HEK293 (cell line): ENCODE results near the gene ATP2B3.
A peak's percentile ranks its signal among the peaks of the same experiment; 100 is the strongest.

Source experiments
- BCL6B ChIP-seq: fragments of 450-650 bp; formaldehyde crosslinking; IDR thresholded peaks from 2 replicates; pipeline ENCODE4 v1.5.1; 2017; ENCODE audit warnings: missing biosample characterization, missing genetic modification characterization
- ELK4 ChIP-seq: IDR thresholded peaks from 2 replicates; pipeline ENCODE4 v1.6.1; 2011; ENCODE audit warnings: mild to moderate bottlenecking, low read depth, low read length, borderline replicate concordance
- GLI4 ChIP-seq: fragments of 450-650 bp; formaldehyde crosslinking; IDR thresholded peaks from 2 replicates; pipeline ENCODE4 v1.5.1; 2016; ENCODE audit warnings: missing biosample characterization, missing genetic modification characterization
- GLIS2 ChIP-seq: fragments of 450-650 bp; formaldehyde crosslinking; IDR thresholded peaks from 2 replicates; pipeline ENCODE4 v1.5.1; 2016; ENCODE audit warnings: missing biosample characterization, missing genetic modification characterization
- KLF17 ChIP-seq: fragments of 450-650 bp; formaldehyde crosslinking; IDR thresholded peaks from 2 replicates; pipeline ENCODE4 v1.5.1; 2016; ENCODE audit warnings: missing biosample characterization, missing genetic modification characterization
- RBAK ChIP-seq: fragments of 450-650 bp; formaldehyde crosslinking; IDR thresholded peaks from 2 replicates; pipeline ENCODE4 v1.5.1; 2016; ENCODE audit warnings: missing biosample characterization, missing genetic modification characterization
- REST ChIP-seq: fragments of 450-650 bp; formaldehyde crosslinking; IDR thresholded peaks from 2 replicates; pipeline ENCODE4 v1.5.1; 2016; ENCODE audit warnings: missing biosample characterization, missing genetic modification characterization
- SP2 ChIP-seq: fragments of 450-650 bp; formaldehyde crosslinking; IDR thresholded peaks from 2 replicates; pipeline ENCODE4 v1.5.1; 2016; ENCODE audit warnings: missing biosample characterization, missing genetic modification characterization
- TCF7L2 ChIP-seq: IDR thresholded peaks from 2 replicates; pipeline ENCODE4 v1.6.1; 2011; ENCODE audit warnings: low read depth, mild to moderate bottlenecking, inconsistent platforms, low read length, moderate library complexity, borderline replicate concordance
- ZBTB44 ChIP-seq: fragments of 450-650 bp; IDR thresholded peaks from 2 replicates; pipeline ENCODE4 v1.5.1; 2018; ENCODE audit warnings: missing biosample characterization, mild to moderate bottlenecking, missing genetic modification characterization
- ZNF114 ChIP-seq: fragments of 450-650 bp; formaldehyde crosslinking; IDR thresholded peaks from 2 replicates; pipeline ENCODE4 v1.5.0; 2017; ENCODE audit warnings: missing biosample characterization, missing genetic modification characterization
- ZNF2 ChIP-seq: fragments of 450-650 bp; formaldehyde crosslinking; IDR thresholded peaks from 2 replicates; pipeline ENCODE4 v1.5.1; 2016; ENCODE audit warnings: missing biosample characterization, missing genetic modification characterization
- ZNF23 ChIP-seq: fragments of 450-650 bp; formaldehyde crosslinking; IDR thresholded peaks from 2 replicates; pipeline ENCODE4 v1.5.1; 2016; ENCODE audit warnings: missing biosample characterization, missing genetic modification characterization, borderline replicate concordance
- ZNF248 ChIP-seq: fragments of 450-650 bp; formaldehyde crosslinking; IDR thresholded peaks from 2 replicates; pipeline ENCODE4 v1.5.1; 2017; ENCODE audit warnings: missing biosample characterization, missing genetic modification characterization
- ZNF350 ChIP-seq: fragments of 450-650 bp; formaldehyde crosslinking; IDR thresholded peaks from 2 replicates; pipeline ENCODE4 v1.5.0; 2017; ENCODE audit warnings: missing biosample characterization, mild to moderate bottlenecking, missing genetic modification characterization
- ZNF501 ChIP-seq: fragments of 450-650 bp; formaldehyde crosslinking; IDR thresholded peaks from 2 replicates; pipeline ENCODE4 v1.5.1; 2016; ENCODE audit warnings: missing biosample characterization, missing genetic modification characterization
- ZNF518A ChIP-seq: fragments of 450-650 bp; formaldehyde crosslinking; conservative IDR thresholded peaks from 2 replicates; pipeline ENCODE4 v1.5.1; 2016; ENCODE audit warnings: low read depth, missing biosample characterization, missing genetic modification characterization
- ZNF521 ChIP-seq: fragments of 450-650 bp; formaldehyde crosslinking; IDR thresholded peaks from 2 replicates; pipeline ENCODE4 v1.5.1; 2017; ENCODE audit warnings: missing biosample characterization, mild to moderate bottlenecking, missing genetic modification characterization
- ZNF548 ChIP-seq: fragments of 450-650 bp; formaldehyde crosslinking; IDR thresholded peaks from 2 replicates; pipeline ENCODE4 v1.5.1; 2016; ENCODE audit warnings: missing biosample characterization, missing genetic modification characterization
- ZNF549 ChIP-seq: fragments of 450-650 bp; IDR thresholded peaks from 2 replicates; pipeline ENCODE4 v1.5.1; 2018; ENCODE audit warnings: missing biosample characterization, missing genetic modification characterization, mild to moderate bottlenecking, inconsistent platforms, moderate library complexity
- ZNF580 ChIP-seq: fragments of 450-650 bp; formaldehyde crosslinking; IDR thresholded peaks from 2 replicates; pipeline ENCODE4 v1.5.1; 2016; ENCODE audit warnings: missing biosample characterization, missing genetic modification characterization
- ZNF623 ChIP-seq: fragments of 450-650 bp; formaldehyde crosslinking; IDR thresholded peaks from 2 replicates; pipeline ENCODE4 v1.5.1; 2016; ENCODE audit warnings: missing biosample characterization, missing genetic modification characterization
- ZNF670 ChIP-seq: fragments of 450-650 bp; formaldehyde crosslinking; IDR thresholded peaks from 2 replicates; pipeline ENCODE4 v1.5.1; 2016; ENCODE audit warnings: missing biosample characterization, missing genetic modification characterization, low read depth
- ZNF704 ChIP-seq: fragments of 450-650 bp; formaldehyde crosslinking; IDR thresholded peaks from 2 replicates; pipeline ENCODE4 v1.5.1; 2016; ENCODE audit warnings: missing biosample characterization, missing genetic modification characterization

ATP2B3 gene

GRCh38 chrX:153512501-153512893 is 4.9 kb upstream of the ATP2B3 start (continued):
- TF ChIP-seq ZNF518A (tag by site-specific recombination) = no peak
- no peak for TF ChIP-seq ZNF549 (tag by site-specific recombination)
- TF ChIP-seq ZNF23 (tag by site-specific recombination) = no peak
- TF ChIP-seq ZNF704 (tag by site-specific recombination) = no peak
- no peak for TF ChIP-seq ZNF501
- TF ChIP-seq ZBTB44 (tag by site-specific recombination) = no peak
- TF ChIP-seq ZNF580 = no peak
- TF ChIP-seq REST = no peak
- TF ChIP-seq RBAK = 0 out of 2 replicates have a peak, but pooled peaks have one; percentile 28
- no peak for TF ChIP-seq ZNF2 (tag by site-specific recombination)
- TF ChIP-seq ZNF114 (tag by site-specific recombination) = no peak
- no peak for TF ChIP-seq BCL6B (tag by site-specific recombination)
- no peak for TF ChIP-seq KLF17 (tag by site-specific recombination)
- TF ChIP-seq ZNF248 = no peak
- 0 out of 2 replicates have a peak, but pooled peaks have one; percentile 44 for TF ChIP-seq ZNF670 (tag by site-specific recombination)
- no peak for TF ChIP-seq GLIS2 (tag by site-specific recombination)
- TF ChIP-seq ELK4 = no peak
- TF ChIP-seq ZNF623 (tag by site-specific recombination) = no peak
- no peak for TF ChIP-seq ZNF548 (tag by site-specific recombination)
- 0 out of 2 replicates have a peak, but pooled peaks have one; percentile 44 for TF ChIP-seq GLI4 (tag by site-specific recombination)
- TF ChIP-seq ZNF350 (tag by site-specific recombination) = no peak
- TF ChIP-seq SP2 (tag by site-specific recombination) = no peak
- TF ChIP-seq ZNF521 = peak; percentile 87; the same call in 1 of the 2 replicates
- no peak for TF ChIP-seq TCF7L2
